Neuronal stem cell (in vitro differentiated cells): ENCODE data around the gene ITPK1.

Experiments used
- DNase-seq: peaks from one replicate; pipeline ENCODE4 v3.0.0-alpha.2; 2013; ENCODE audit warnings: low spot score
- H2AFZ ChIP-seq: one replicate; pipeline ENCODE4 v1.6.1; 2013; ENCODE audit warnings: mild to moderate bottlenecking, low read length, inconsistent platforms
- H2AK5ac ChIP-seq: 2 replicates; pipeline ENCODE4 v1.6.1; 2013; ENCODE audit warnings: low read depth, mild to moderate bottlenecking, inconsistent platforms, low read length, moderate library complexity, mixed read lengths
- H2BK120ac ChIP-seq: 2 replicates; pipeline ENCODE4 v1.6.1; 2013; ENCODE audit warnings: low read depth, mild to moderate bottlenecking, inconsistent platforms, low read length, moderate library complexity, mixed read lengths
- H2BK12ac ChIP-seq: one replicate; pipeline ENCODE4 v1.6.1; 2013; ENCODE audit warnings: low read length, inconsistent platforms
- H2BK15ac ChIP-seq: 2 replicates; pipeline ENCODE4 v1.6.1; 2013; ENCODE audit warnings: mild to moderate bottlenecking, low read length, inconsistent platforms, mixed read lengths
- H2BK5ac ChIP-seq: one replicate; pipeline ENCODE4 v1.6.1; 2013; ENCODE audit warnings: inconsistent platforms, mild to moderate bottlenecking, low read length, moderate library complexity
- H3K14ac ChIP-seq: one replicate; pipeline ENCODE4 v1.6.1; 2013; ENCODE audit warnings: low read length, inconsistent platforms
- H3K18ac ChIP-seq: 2 replicates; pipeline ENCODE4 v1.6.1; 2013; ENCODE audit warnings: low read length, inconsistent platforms
- H3K23ac ChIP-seq: 2 replicates; pipeline ENCODE4 v1.6.1; 2013; ENCODE audit warnings: low read depth, mild to moderate bottlenecking, mixed read lengths, low read length, inconsistent platforms; ENCODE audit not compliant: poor library complexity
- H3K27ac ChIP-seq: replicated peaks from 3 replicates; pipeline ENCODE4 v1.5.1; 2013; ENCODE audit warnings: low read length, inconsistent platforms
- H3K27me3 ChIP-seq, 3 experiments: 2 replicates each; pipeline ENCODE4 v1.6.1; 2013; ENCODE audit warnings: low read length in 3 of 3, mild to moderate bottlenecking in 2 of 3, inconsistent platforms in 1 of 3, low read depth in 1 of 3, mixed read lengths in 1 of 3, moderate library complexity in 1 of 3; ENCODE audit not compliant: control insufficient read depth in 3 of 3, insufficient read depth in 3 of 3
- H3K36me3 ChIP-seq, 2 donors: replicated peaks in 1 of 2; 2 replicates each; pipeline ENCODE4 v1.6.1; 2013; ENCODE audit warnings: low read length in 2 of 2; ENCODE audit not compliant: control insufficient read depth in 2 of 2, insufficient read depth in 2 of 2
- H3K4ac ChIP-seq: 2 replicates; pipeline ENCODE4 v1.6.1; 2013; ENCODE audit warnings: inconsistent platforms, mild to moderate bottlenecking, low read length, moderate library complexity
- H3K4me1 ChIP-seq, 2 donors: 1 replicate in 1 of 2; 2 replicates in 1 of 2; pipeline ENCODE4 v1.6.1; 2013; ENCODE audit warnings: low read length in 2 of 2, low read depth in 1 of 2; ENCODE audit not compliant: control insufficient read depth in 2 of 2, insufficient read depth in 1 of 2
- H3K4me2 ChIP-seq: one replicate; pipeline ENCODE4 v1.6.1; 2013; ENCODE audit warnings: mild to moderate bottlenecking, low read length, inconsistent platforms; ENCODE audit not compliant: insufficient read depth, poor library complexity, severe bottlenecking
- H3K4me3 ChIP-seq, 2 donors: 2 replicates each; pipeline ENCODE4 v1.5.1; 2013; ENCODE audit warnings: low read length in 2 of 2, mild to moderate bottlenecking in 2 of 2, inconsistent platforms in 1 of 2, moderate library complexity in 1 of 2
- H3K79me1 ChIP-seq: one replicate; pipeline ENCODE4 v1.6.1; 2013; ENCODE audit warnings: low read depth, mild to moderate bottlenecking, inconsistent platforms, low read length, moderate library complexity
- H3K9ac ChIP-seq: one replicate; pipeline ENCODE4 v1.6.1; 2013; ENCODE audit warnings: mild to moderate bottlenecking, low read depth, low read length, inconsistent platforms; ENCODE audit not compliant: poor library complexity
- H3K9me3 ChIP-seq, 2 donors: replicated peaks in 1 of 2; 2 replicates each; pipeline versions ENCODE3 to v1.6.1; 2013; ENCODE audit warnings: low read length in 2 of 2, mild to moderate bottlenecking in 2 of 2, inconsistent platforms in 1 of 2, low read depth in 1 of 2, mixed read lengths in 1 of 2, moderate library complexity in 1 of 2; ENCODE audit not compliant: control insufficient read depth in 2 of 2, insufficient read depth in 1 of 2
- H4K8ac ChIP-seq: one replicate; pipeline ENCODE4 v1.6.1; 2013; ENCODE audit warnings: low read depth, mild to moderate bottlenecking, inconsistent platforms, low read length, moderate library complexity
- H4K91ac ChIP-seq: one replicate; pipeline ENCODE4 v1.6.1; 2013; ENCODE audit warnings: low read length, low read depth, mild to moderate bottlenecking, inconsistent platforms; ENCODE audit not compliant: poor library complexity
- WGBS, 2 donors: extraction: QIAGEN DNeasy Blood & Tissue Kit; methylation state at CpG; one replicate each; pipeline ENCODE4 v1.1.7; 2013; ENCODE audit warnings: missing lambda C conversion rate in 2 of 2, mixed read lengths in 1 of 2; ENCODE audit not compliant: insufficient read length in 2 of 2, insufficient replicate concordance in 1 of 2; ENCODE audit errors: extremely low coverage in 2 of 2; 5-methylcytosine and 5-hydroxymethylcytosine counted together

ITPK1 gene

GRCh38 chr14:92971601-92972180 lies 144.0 kb downstream of the ITPK1 start:
- no peak overlapping the region for H2AFZ ChIP-seq
- H2AK5ac ChIP-seq = no peak overlapping the region
- H2BK5ac ChIP-seq = no peak overlapping the region
- H3K4me1 ChIP-seq = no peaks in the 10 kb centered on the region
- H3K9ac ChIP-seq = peak overlapping the region; percentile 36
- DNase-seq = no peak
- no peak overlapping the region for H2BK15ac ChIP-seq
- no peak overlapping the region for H3K14ac ChIP-seq
- H3K9me3 ChIP-seq = peaks cover 0 to 7% of the 10 kb centered on the region in 2 donors
- H4K91ac ChIP-seq = no peak overlapping the region
- no peak overlapping the region for H3K4ac ChIP-seq
- no peak overlapping the region for H3K4me2 ChIP-seq
- peaks cover 2% of the 10 kb centered on the region for H3K79me1 ChIP-seq
- no peak overlapping the region for H3K23ac ChIP-seq
- no peak overlapping the region for H2BK120ac ChIP-seq
- H4K8ac ChIP-seq = no peak overlapping the region
- no peaks in the 10 kb centered on the region for H3K36me3 ChIP-seq
- no peaks in the 10 kb centered on the region for H3K27me3 ChIP-seq
- H3K4me3 ChIP-seq = peak overlapping the region in 1 of 2 donors; percentile 53
- H3K18ac ChIP-seq = no peak overlapping the region
- H2BK12ac ChIP-seq = no peak overlapping the region
- H3K27ac ChIP-seq = no peak overlapping the region
- WGBS, 2 donors = no CpG with 5 or more reads among the region's 16 CpGs

GRCh38 chr14:92970271-92970670 lies 145.5 kb downstream of the ITPK1 start:
- Histone ChIP-seq H3K4me1 (no peaks in the 10 kb centered on the region), H3K14ac (no peak overlapping the region), H3K27me3 (no peaks in the 10 kb centered on the region), H3K23ac (no peak overlapping the region), H2BK120ac (no peak overlapping the region), H2AK5ac (no peak overlapping the region), H3K9me3 (peaks cover 0 to 5% of the 10 kb centered on the region in 2 donors), H3K4ac (no peak overlapping the region), H3K4me3 (no peak overlapping the region), H3K79me1 (peaks cover 2% of the 10 kb centered on the region), H4K91ac (no peak overlapping the region), H3K18ac (no peak overlapping the region), H2BK12ac (no peak overlapping the region), H4K8ac (no peak overlapping the region), H3K36me3 (no peaks in the 10 kb centered on the region), H2AFZ (no peak overlapping the region), H2BK5ac (no peak overlapping the region), H3K4me2 (no peak overlapping the region), H3K27ac (no peak overlapping the region), H3K9ac (peak overlapping the region; percentile 50), H2BK15ac (no peak overlapping the region)
- WGBS, 2 donors = no CpG with 5 or more reads among the region's 12 CpGs
- no peak for DNase-seq

DNA sequence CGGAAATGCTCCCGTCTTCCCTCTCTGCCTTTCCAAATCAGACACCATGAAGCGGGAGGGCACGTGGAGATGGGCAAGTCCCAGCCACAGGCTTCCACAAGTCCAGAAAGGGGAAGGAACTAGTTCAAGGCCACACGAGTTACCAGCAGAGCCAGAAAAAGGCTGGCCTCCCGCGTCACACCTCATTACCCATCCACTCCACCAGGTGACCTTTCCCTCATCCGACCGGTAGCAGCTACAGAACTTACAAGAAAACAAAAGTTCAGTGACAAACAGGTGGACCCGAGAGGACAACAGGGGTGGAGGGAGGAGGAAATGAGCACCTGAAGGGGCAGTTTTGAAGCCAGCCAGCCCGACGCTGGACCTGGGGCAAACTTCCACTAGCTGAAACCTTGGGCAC lies 145.9 kb downstream of the ITPK1 start:
- no peak for DNase-seq
- H3K4me1 ChIP-seq = no peaks in the 10 kb centered on the region
- no peak overlapping the region for H2BK12ac ChIP-seq
- H3K4me3 ChIP-seq = no peak overlapping the region
- H3K27me3 ChIP-seq = no peaks in the 10 kb centered on the region
- no peak overlapping the region for H3K4ac ChIP-seq
- no peak overlapping the region for H3K4me2 ChIP-seq
- no peak overlapping the region for H2BK15ac ChIP-seq
- no peak overlapping the region for H2BK5ac ChIP-seq
- H3K9me3 ChIP-seq = peaks cover 0 to 6% of the 10 kb centered on the region in 2 donors
- H3K14ac ChIP-seq = no peak overlapping the region
- H2AK5ac ChIP-seq = no peak overlapping the region
- H3K9ac ChIP-seq = no peak overlapping the region
- no peak overlapping the region for H3K27ac ChIP-seq
- H2AFZ ChIP-seq = no peak overlapping the region
- H4K91ac ChIP-seq = no peak overlapping the region
- no peak overlapping the region for H3K18ac ChIP-seq
- H3K36me3 ChIP-seq = no peaks in the 10 kb centered on the region
- peaks cover 2% of the 10 kb centered on the region for H3K79me1 ChIP-seq
- WGBS, 2 donors = no CpG with 5 or more reads among the region's 12 CpGs
- no peak overlapping the region for H2BK120ac ChIP-seq
- H4K8ac ChIP-seq = no peak overlapping the region
- no peak overlapping the region for H3K23ac ChIP-seq

GRCh38 chr14:92969430-92969829 lies 146.3 kb downstream of the ITPK1 start:
- Histone ChIP-seq H2BK15ac (no peak overlapping the region), H3K36me3 (no peaks in the 10 kb centered on the region), H2BK120ac (no peak overlapping the region), H3K4me3 (no peak overlapping the region), H2BK5ac (no peak overlapping the region), H3K4ac (no peak overlapping the region), H2BK12ac (no peak overlapping the region), H3K9ac (no peak overlapping the region), H4K8ac (no peak overlapping the region), H3K27ac (no peak overlapping the region), H3K18ac (no peak overlapping the region), H3K9me3 (peaks cover 0 to 10% of the 10 kb centered on the region in 2 donors), H3K23ac (no peak overlapping the region), H3K79me1 (peaks cover 2% of the 10 kb centered on the region), H2AK5ac (no peak overlapping the region), H4K91ac (peak overlapping the region; percentile 5), H2AFZ (no peak overlapping the region), H3K4me1 (no peaks in the 10 kb centered on the region), H3K14ac (no peak overlapping the region), H3K27me3 (no peaks in the 10 kb centered on the region), H3K4me2 (no peak overlapping the region)
- DNase-seq = no peak
- no CpG with 5 or more reads among the region's 10 CpGs for WGBS, 2 donors
